PC-3 (cell line): ENCODE data around the gene RREB1. TPM values are rescaled to one million over a fixed set of nuclear protein-coding genes. Genes with fewer than 3 reads are reported as not detected.

Source experiments
- ATAC-seq: fragments of 200-7000 bp; cut with Tn5 transposase; 2 replicates; pipeline ENCODE4 v1.9.1; 2020; ENCODE audit warnings: mild to moderate bottlenecking, moderate library complexity
- BruUV-seq: library from RNA; stranded (reverse); fragments of 400-500 nt; replicated peaks from 2 replicates; lab custom pipeline; 2021; lab: Mats Ljungman, UMichigan
- CTCF ChIA-PET: fragments of 300-600 bp; sonication (Branson Sonifier 250); formaldehyde crosslinking; loops from one replicate; lab custom pipeline; 2022; ENCODE audit warnings: antibody characterized with exemption; lab: Charles Lee
- POLR2A ChIA-PET: fragments of 300-600 bp; sonication (Branson Sonifier 250); formaldehyde crosslinking; loops from one replicate; lab custom pipeline; 2022; ENCODE audit warnings: antibody characterized with exemption; ENCODE audit not compliant: unreplicated experiment; lab: Charles Lee
- DNase-seq: peaks from one replicate; pipeline ENCODE4 v3.0.0-alpha.2; 2015
- H2AFZ ChIP-seq: fragments of 300-600 bp; sonication (generic); 2 replicates; pipeline ENCODE4 v1.6.0; 2016; ENCODE audit warnings: antibody characterized with exemption, low read length
- H3F3A ChIP-seq: fragments of 300-600 bp; sonication (generic); one replicate; pipeline ENCODE4 v1.6.0; 2017; ENCODE audit warnings: antibody characterized with exemption, low read length, control low read depth, mild to moderate bottlenecking; ENCODE audit not compliant: unreplicated experiment
- H3K27ac ChIP-seq: fragments of 300-600 bp; sonication (generic); 2 replicates; pipeline ENCODE4 v1.5.1; 2016; ENCODE audit warnings: mild to moderate bottlenecking, low read length
- H3K27me3 ChIP-seq: fragments of 300-600 bp; sonication (generic); 2 replicates; pipeline ENCODE4 v1.6.1; 2016; ENCODE audit warnings: low read length, mixed read lengths
- H3K36me3 ChIP-seq: fragments of 300-600 bp; sonication (generic); 2 replicates; pipeline ENCODE4 v1.6.1; 2016; ENCODE audit warnings: low read depth, mixed run types, low read length, mixed read lengths
- H3K4me1 ChIP-seq: fragments of 300-600 bp; sonication (generic); 2 replicates; pipeline ENCODE4 v1.5.1; 2016; ENCODE audit warnings: low read length; ENCODE audit not compliant: insufficient read depth
- H3K4me2 ChIP-seq: fragments of 300-600 bp; sonication (generic); 2 replicates; pipeline ENCODE4 v1.6.0; 2016; ENCODE audit warnings: low read length
- H3K4me3 ChIP-seq: fragments of 300-600 bp; sonication (generic); 2 replicates; pipeline ENCODE4 v1.5.1; 2016; ENCODE audit warnings: mild to moderate bottlenecking, low read length, mixed read lengths
- H3K79me2 ChIP-seq: fragments of 300-600 bp; sonication (generic); 2 replicates; pipeline ENCODE4 v1.6.1; 2017; ENCODE audit warnings: low read length, mixed read lengths
- H3K9ac ChIP-seq: fragments of 300-600 bp; sonication (generic); 2 replicates; pipeline ENCODE4 v1.6.0; 2016; ENCODE audit warnings: mild to moderate bottlenecking, low read length
- H3K9me2 ChIP-seq: fragments of 300-600 bp; sonication (generic); replicated peaks from 2 replicates; pipeline ENCODE4 v1.6.1; 2016; ENCODE audit warnings: mixed run types, low read length, mixed read lengths
- H3K9me3 ChIP-seq: fragments of 300-600 bp; sonication (generic); 2 replicates; pipeline ENCODE4 v1.6.1; 2016; ENCODE audit warnings: low read length, mixed read lengths
- H4K20me1 ChIP-seq: fragments of 300-600 bp; sonication (generic); 2 replicates; pipeline ENCODE4 v1.6.1; 2016; ENCODE audit warnings: low read length, mixed read lengths
- EZH2 ChIP-seq: fragments of 300-600 bp; sonication (generic); IDR thresholded peaks from one replicate; pipeline ENCODE4 v1.6.1; 2017; ENCODE audit warnings: antibody characterized with exemption, mild to moderate bottlenecking, low read length; ENCODE audit not compliant: unreplicated experiment
- EZH2phosphoT487 ChIP-seq: fragments of 300-600 bp; sonication (generic); IDR thresholded peaks from 2 replicates; pipeline ENCODE4 v1.6.1; 2018; ENCODE audit warnings: mild to moderate bottlenecking, antibody characterized with exemption, low read length, borderline replicate concordance
- intact Hi-C: fragments of 100-400 bp; cut with micrococcal nuclease; formaldehyde crosslinking; loops from 2 replicates; pipeline ENCODE4 v1.9.0; 2023
- total RNA-seq: library from RNA; depleted of rRNA; stranded (reverse); fragments of >200 nt; gene quantifications from 2 replicates; pipeline ENCODE4 v1.2.3, GENCODE V29; 2014
- TF ChIP-seq, protein P1 (sequence below): fragments of 300-600 bp; sonication (generic); conservative IDR thresholded peaks from 2 replicates; pipeline ENCODE4 v1.5.1; 2017; ENCODE audit warnings: antibody characterized with exemption, low read depth, mild to moderate bottlenecking, low read length

RREB1 gene
- total RNA-seq, 1 experiment from 2014 or later = 26.0 TPM

DNA sequence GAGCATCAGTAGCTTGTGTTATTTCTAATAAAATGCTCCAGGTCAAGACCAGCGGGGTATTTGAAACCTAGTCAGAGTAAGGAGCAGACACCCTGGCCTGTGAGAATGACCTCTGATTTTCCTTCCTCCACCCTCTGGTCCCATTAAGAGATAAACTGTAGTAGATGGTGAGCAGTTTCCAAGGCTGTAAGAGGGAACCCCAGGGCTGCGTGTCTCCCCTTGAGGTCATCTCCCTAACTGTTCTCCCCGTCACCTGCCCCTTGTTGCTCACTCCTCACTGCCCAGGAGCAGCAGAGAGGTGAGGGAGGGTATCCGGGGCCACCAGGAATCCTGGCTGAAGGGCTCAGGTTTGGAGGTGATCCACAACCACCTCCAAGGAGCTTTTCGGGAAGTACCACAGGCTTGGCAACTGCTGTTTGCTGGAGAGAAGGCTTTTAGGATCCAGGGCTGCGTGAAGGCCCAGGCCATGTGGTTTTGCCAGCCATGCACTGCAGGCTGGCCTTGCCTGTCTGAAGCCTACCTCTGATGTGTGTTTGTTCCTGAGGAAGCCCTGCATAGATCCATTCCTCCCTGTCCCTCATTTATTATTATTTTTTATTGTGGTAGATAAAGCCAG lies 62.5 kb downstream of the RREB1 start:
- H2AFZ ChIP-seq = no peak overlapping the region
- H3K27ac ChIP-seq = no peak overlapping the region
- ChIA-PET CTCF (no interaction called here), POLR2A (no interaction called here)
- peaks cover 20% of the 10 kb centered on the region; the same call in 1 of the 2 replicates for H4K20me1 ChIP-seq
- BruUV-seq = no TSS peak
- no peaks in the 10 kb centered on the region for H3K36me3 ChIP-seq
- H3K79me2 ChIP-seq = peaks cover 97% of the 10 kb centered on the region
- no peak for ATAC-seq
- H3K4me3 ChIP-seq = no peak overlapping the region
- H3K9me2 ChIP-seq = no peaks in the 10 kb centered on the region
- no peaks in the 10 kb centered on the region for H3K9me3 ChIP-seq
- intact Hi-C loops = no loop called here
- H3F3A ChIP-seq = no peaks in the 10 kb centered on the region
- TF ChIP-seq EZH2 = no peak
- TF ChIP-seq, protein P1, sequence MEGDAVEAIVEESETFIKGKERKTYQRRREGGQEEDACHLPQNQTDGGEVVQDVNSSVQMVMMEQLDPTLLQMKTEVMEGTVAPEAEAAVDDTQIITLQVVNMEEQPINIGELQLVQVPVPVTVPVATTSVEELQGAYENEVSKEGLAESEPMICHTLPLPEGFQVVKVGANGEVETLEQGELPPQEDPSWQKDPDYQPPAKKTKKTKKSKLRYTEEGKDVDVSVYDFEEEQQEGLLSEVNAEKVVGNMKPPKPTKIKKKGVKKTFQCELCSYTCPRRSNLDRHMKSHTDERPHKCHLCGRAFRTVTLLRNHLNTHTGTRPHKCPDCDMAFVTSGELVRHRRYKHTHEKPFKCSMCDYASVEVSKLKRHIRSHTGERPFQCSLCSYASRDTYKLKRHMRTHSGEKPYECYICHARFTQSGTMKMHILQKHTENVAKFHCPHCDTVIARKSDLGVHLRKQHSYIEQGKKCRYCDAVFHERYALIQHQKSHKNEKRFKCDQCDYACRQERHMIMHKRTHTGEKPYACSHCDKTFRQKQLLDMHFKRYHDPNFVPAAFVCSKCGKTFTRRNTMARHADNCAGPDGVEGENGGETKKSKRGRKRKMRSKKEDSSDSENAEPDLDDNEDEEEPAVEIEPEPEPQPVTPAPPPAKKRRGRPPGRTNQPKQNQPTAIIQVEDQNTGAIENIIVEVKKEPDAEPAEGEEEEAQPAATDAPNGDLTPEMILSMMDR = no peak
- TF ChIP-seq EZH2phosphoT487 = no peak
- no peaks in the 10 kb centered on the region for H3K27me3 ChIP-seq
- DNase-seq = no peak
- no peak overlapping the region for H3K4me2 ChIP-seq
- peaks cover 4% of the 10 kb centered on the region; the same call in 1 of the 2 replicates for H3K4me1 ChIP-seq
- H3K9ac ChIP-seq = no peak overlapping the region

DNA sequence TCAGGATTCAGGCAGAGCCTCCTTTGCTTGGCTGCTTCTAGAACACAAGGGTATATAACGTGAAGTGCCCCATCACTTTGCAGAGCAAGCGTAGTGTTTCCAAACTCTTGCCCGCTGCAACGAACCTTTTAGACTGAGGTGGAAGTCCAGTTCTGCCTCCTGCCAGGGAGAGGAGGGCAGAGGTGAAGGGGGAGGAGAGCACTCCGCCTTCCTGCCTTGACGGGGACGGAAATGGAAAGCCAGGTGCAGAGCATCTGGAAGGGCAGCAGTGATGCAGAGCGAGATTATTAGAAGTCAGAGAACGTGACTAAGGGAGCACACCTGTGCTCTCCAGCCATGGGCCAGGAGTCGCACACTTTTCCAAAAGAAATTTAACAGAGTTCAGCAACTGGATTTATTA lies 63.4 kb downstream of the RREB1 start:
- intact Hi-C loops = no loop called here
- H3K27me3 ChIP-seq = no peaks in the 10 kb centered on the region
- no peak overlapping the region for H3K9ac ChIP-seq
- H3F3A ChIP-seq = no peaks in the 10 kb centered on the region
- ChIA-PET CTCF (no interaction called here), POLR2A (no interaction called here)
- H3K9me3 ChIP-seq = no peaks in the 10 kb centered on the region
- peaks cover under 1% of the 10 kb centered on the region; the same call in 1 of the 2 replicates for H3K36me3 ChIP-seq
- no peak overlapping the region for H3K4me2 ChIP-seq
- DNase-seq (no peak), ATAC-seq (no peak)
- TF ChIP-seq EZH2 (no peak), EZH2phosphoT487 (no peak)
- TF ChIP-seq, protein P1 = no peak
- H3K9me2 ChIP-seq = no peaks in the 10 kb centered on the region
- no peaks in the 10 kb centered on the region for H3K4me1 ChIP-seq
- H3K79me2 ChIP-seq = peaks cover 97% of the 10 kb centered on the region
- peaks cover 16% of the 10 kb centered on the region; the same call in 1 of the 2 replicates for H4K20me1 ChIP-seq
- H3K4me3 ChIP-seq = no peak overlapping the region
- no peak overlapping the region for H3K27ac ChIP-seq
- BruUV-seq = no TSS peak
- H2AFZ ChIP-seq = no peak overlapping the region

DNA sequence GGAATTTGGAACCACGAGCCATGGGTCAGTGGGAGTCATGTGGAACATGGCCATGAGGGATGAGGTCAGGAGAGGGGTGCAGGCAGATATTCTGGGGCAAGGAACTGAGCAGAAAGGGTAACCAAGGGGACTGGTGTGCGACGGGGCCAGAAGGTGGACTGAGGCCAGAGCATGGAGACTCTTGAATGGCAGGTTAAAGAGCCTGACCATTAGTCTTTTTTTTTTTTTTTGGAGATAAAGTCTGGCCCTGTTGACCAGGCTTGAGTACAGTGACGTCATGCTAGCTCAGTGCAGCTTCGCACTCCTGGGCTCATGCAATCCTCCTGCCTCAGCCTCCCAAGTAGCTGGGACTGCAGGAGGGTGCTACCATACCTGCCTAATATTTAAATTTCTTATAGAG lies 64.0 kb downstream of the RREB1 start:
- intact Hi-C loops = no loop called here
- no peaks in the 10 kb centered on the region for H3F3A ChIP-seq
- no peak overlapping the region for H3K9ac ChIP-seq
- ChIA-PET CTCF (no interaction called here), POLR2A (no interaction called here)
- H4K20me1 ChIP-seq = peaks cover 11% of the 10 kb centered on the region; the same call in 1 of the 2 replicates
- DNase-seq = no peak
- BruUV-seq = no TSS peak
- H3K79me2 ChIP-seq = peaks cover 95% of the 10 kb centered on the region
- no peaks in the 10 kb centered on the region for H3K27me3 ChIP-seq
- no peak overlapping the region for H3K4me2 ChIP-seq
- no peaks in the 10 kb centered on the region for H3K9me2 ChIP-seq
- H3K27ac ChIP-seq = no peak overlapping the region
- no peak overlapping the region for H3K4me3 ChIP-seq
- H3K4me1 ChIP-seq = no peaks in the 10 kb centered on the region
- H3K9me3 ChIP-seq = no peaks in the 10 kb centered on the region
- ATAC-seq = no peak
- H3K36me3 ChIP-seq = peaks cover 5% of the 10 kb centered on the region; the same call in 1 of the 2 replicates
- no peak overlapping the region for H2AFZ ChIP-seq
- TF ChIP-seq, protein P1 = no peak
- no peak for TF ChIP-seq EZH2
- TF ChIP-seq EZH2phosphoT487 = no peak
